Mammary epithelial cell (primary cell): ENCODE results near the gene CAPN6.

ENCODE experiments used
- CTCF ChIP-seq, 2 donors: IDR thresholded peaks in 1 of 2; conservative IDR thresholded peaks in 1 of 2; 2 replicates each; pipeline ENCODE4 v1.5.1; 2011 to 2012; ENCODE audit warnings: inconsistent platforms in 2 of 2, low read length in 2 of 2, mild to moderate bottlenecking in 2 of 2, control low read depth in 1 of 2, low read depth in 1 of 2; ENCODE audit not compliant: insufficient read depth in 1 of 2; ENCODE audit errors: extremely low read depth in 1 of 2
- EZH2 ChIP-seq: IDR thresholded peaks from 2 replicates; pipeline ENCODE4 v1.6.1; 2012; ENCODE audit warnings: low read length, inconsistent platforms, borderline replicate concordance

GRCh38 chrX:111288841-111289240 lies 18.6 kb upstream of the CAPN6 start:
- no peak for TF ChIP-seq EZH2
- TF ChIP-seq CTCF (conservative IDR thresholded peaks at IDR 0.05 in 1 of 2, IDR thresholded peaks at IDR 0.05 in 1 of 2; ENCODE audit: extremely low read depth in 1 of 2, insufficient read depth in 1 of 2, low read depth in 1 of 2, low read length in 2 of 2): no peak
